Neural crest cell (in vitro differentiated cells): ENCODE measurements around the gene GMIP. TPM values are rescaled to one million over a fixed set of nuclear protein-coding genes. Genes with fewer than 3 reads are reported as not detected.
A peak's percentile ranks its signal among the peaks of the same experiment; 100 is the strongest.

Experiments
- DNase-seq: peaks from one replicate; pipeline ENCODE4 v3.0.0; 2021; ENCODE audit warnings: low read depth, mixed read lengths, low spot score
- H3K27ac Mint-ChIP-seq: one replicate; pipeline ENCODE4 v1.8.0; 2021; ENCODE audit warnings: mild to moderate bottlenecking, mixed read lengths; ENCODE audit not compliant: unreplicated experiment
- H3K27me3 Mint-ChIP-seq: 2 replicates; pipeline ENCODE4 v1.8.0; 2021; ENCODE audit warnings: low read depth, mild to moderate bottlenecking, mixed read lengths
- H3K36me3 Mint-ChIP-seq: 2 replicates; pipeline ENCODE4 v1.8.0; 2021; ENCODE audit warnings: low read depth, mild to moderate bottlenecking, mixed read lengths
- H3K4me1 Mint-ChIP-seq: 2 replicates; pipeline ENCODE4 v1.8.0; 2021; ENCODE audit warnings: mixed read lengths
- H3K4me3 Mint-ChIP-seq: one replicate; pipeline ENCODE4 v1.8.0; 2021; ENCODE audit warnings: mild to moderate bottlenecking, mixed read lengths
- H3K9me3 Mint-ChIP-seq: 2 replicates; pipeline ENCODE4 v1.8.0; 2021; ENCODE audit warnings: mixed read lengths
- total RNA-seq: library from RNA; stranded (reverse); gene quantifications from 2 replicates; pipeline ENCODE4 v1.2.1, GENCODE V29; 2021
- TF ChIP-seq, protein P1 (sequence below): fragments of 200-600 bp; sonication (generic); conservative IDR thresholded peaks from 2 replicates; pipeline ENCODE4 v1.5.0; 2021; ENCODE audit warnings: antibody characterized with exemption, mild to moderate bottlenecking

Gene GMIP
- total RNA-seq, 1 donor from 2014 or later = 25.1 TPM

DNA sequence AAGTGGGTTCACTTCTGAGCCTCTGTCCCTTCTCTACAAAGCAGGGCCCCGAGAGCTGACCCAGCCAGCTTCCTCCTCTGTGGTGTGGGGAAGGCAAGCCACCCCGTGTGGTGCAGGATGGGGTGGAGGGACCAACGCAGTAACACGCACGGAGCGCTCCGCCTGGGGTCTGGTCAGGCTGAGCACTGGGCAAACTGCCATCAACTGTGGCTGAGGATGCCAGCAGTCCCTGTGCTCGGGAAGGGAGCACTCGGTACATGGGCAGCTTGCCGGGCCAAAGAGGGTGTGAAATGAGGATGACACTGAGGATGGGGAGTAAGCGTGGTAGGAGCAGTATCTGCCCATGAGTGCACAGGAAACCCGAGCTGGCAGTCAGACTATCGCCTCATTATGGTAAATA is 7.6 kb upstream of the GMIP start:
- Mint-ChIP-seq H3K36me3 (peaks cover 11% of the 10 kb centered on the region), H3K4me1 (no peaks in the 10 kb centered on the region), H3K27ac (no peak overlapping the region)

DNA sequence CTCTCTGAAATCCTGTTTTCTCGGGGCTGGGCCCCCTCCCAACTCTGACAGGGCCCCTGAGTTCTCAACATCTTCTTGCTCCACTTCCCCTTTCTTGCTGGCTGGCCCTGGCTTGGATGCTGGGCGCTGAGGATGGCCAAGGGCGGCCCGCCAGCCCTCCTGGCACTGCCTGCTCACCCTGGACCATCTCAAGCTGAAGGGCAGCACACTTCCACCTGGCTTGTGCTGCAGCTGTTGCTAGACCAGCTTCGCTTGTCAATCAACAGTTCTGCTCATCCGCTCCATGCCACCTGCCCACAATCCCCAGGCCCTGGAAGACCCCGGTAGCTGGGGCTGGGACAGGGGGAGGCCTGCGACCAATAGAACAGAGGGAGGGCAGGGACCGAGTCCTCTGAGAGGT is 6.9 kb upstream of the GMIP start:
- Mint-ChIP-seq H3K9me3 (no peaks in the 10 kb centered on the region), H3K36me3 (peaks cover 11% of the 10 kb centered on the region), H3K27me3 (no peaks in the 10 kb centered on the region), H3K4me3 (no peak overlapping the region), H3K27ac (no peak overlapping the region), H3K4me1 (no peaks in the 10 kb centered on the region)
- no peak for DNase-seq
- TF ChIP-seq, protein P1, sequence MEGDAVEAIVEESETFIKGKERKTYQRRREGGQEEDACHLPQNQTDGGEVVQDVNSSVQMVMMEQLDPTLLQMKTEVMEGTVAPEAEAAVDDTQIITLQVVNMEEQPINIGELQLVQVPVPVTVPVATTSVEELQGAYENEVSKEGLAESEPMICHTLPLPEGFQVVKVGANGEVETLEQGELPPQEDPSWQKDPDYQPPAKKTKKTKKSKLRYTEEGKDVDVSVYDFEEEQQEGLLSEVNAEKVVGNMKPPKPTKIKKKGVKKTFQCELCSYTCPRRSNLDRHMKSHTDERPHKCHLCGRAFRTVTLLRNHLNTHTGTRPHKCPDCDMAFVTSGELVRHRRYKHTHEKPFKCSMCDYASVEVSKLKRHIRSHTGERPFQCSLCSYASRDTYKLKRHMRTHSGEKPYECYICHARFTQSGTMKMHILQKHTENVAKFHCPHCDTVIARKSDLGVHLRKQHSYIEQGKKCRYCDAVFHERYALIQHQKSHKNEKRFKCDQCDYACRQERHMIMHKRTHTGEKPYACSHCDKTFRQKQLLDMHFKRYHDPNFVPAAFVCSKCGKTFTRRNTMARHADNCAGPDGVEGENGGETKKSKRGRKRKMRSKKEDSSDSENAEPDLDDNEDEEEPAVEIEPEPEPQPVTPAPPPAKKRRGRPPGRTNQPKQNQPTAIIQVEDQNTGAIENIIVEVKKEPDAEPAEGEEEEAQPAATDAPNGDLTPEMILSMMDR = no peak

More for the DNA sequence above, 7.6 kb upstream of the GMIP start:
- no peak overlapping the region for H3K4me3 Mint-ChIP-seq
- H3K27me3 Mint-ChIP-seq = no peaks in the 10 kb centered on the region
- DNase-seq = no peak
- no peaks in the 10 kb centered on the region for H3K9me3 Mint-ChIP-seq
- TF ChIP-seq, protein P1 = no peak

DNA sequence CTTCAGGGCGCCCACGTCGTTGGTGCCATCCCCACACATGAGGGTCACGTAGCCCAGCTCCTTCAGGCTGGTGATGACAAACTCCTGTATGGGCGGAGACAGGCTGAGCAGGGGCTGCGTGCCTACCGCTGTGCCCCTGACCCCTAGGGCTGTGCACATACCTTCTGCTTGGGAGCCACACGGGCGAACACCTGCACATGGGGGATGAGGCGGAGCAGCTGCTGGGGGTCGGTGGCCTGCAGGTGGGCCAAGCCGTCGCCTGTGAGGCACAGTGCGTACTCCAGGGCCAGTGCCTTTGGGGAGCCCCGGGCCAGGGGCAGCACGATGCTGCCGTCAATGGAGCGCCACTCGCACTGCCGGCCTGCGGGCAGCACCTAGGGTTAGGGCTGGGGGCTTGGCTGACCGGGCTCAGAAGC is 6.1 kb upstream of the GMIP start:
- H3K27me3 Mint-ChIP-seq = no peaks in the 10 kb centered on the region
- H3K4me3 Mint-ChIP-seq = no peak overlapping the region
- TF ChIP-seq, protein P1 = no peak
- peaks cover 11% of the 10 kb centered on the region for H3K36me3 Mint-ChIP-seq
- H3K4me1 Mint-ChIP-seq = no peaks in the 10 kb centered on the region
- DNase-seq = no peak
- H3K27ac Mint-ChIP-seq = no peak overlapping the region
- H3K9me3 Mint-ChIP-seq = no peaks in the 10 kb centered on the region

DNA sequence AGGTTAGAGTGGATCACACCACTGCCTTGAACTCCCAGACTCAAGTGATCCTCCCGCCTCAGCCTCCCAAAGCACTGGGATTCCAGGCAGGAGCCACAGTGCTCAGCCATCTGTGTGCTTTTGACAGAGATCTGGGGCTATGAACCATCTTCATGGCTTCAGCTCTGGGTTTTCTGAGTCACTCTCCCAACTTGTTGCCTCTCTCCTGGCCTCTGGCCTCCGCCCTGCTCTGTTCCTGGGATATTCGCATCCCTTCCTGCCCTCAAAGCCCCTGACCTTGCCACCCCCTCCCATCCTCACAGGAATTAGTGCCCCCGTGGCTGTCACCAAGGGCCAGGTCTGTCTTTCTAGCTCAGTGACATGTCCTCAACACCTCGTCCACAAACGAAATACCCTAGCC is 5.7 kb upstream of the GMIP start:
- Mint-ChIP-seq H3K4me3 (peak overlapping the region; percentile 24), H3K36me3 (peaks cover 11% of the 10 kb centered on the region), H3K9me3 (no peaks in the 10 kb centered on the region), H3K4me1 (no peaks in the 10 kb centered on the region), H3K27ac (no peak overlapping the region), H3K27me3 (no peaks in the 10 kb centered on the region)
- TF ChIP-seq, protein P1 = no peak
- DNase-seq = no peak

DNA sequence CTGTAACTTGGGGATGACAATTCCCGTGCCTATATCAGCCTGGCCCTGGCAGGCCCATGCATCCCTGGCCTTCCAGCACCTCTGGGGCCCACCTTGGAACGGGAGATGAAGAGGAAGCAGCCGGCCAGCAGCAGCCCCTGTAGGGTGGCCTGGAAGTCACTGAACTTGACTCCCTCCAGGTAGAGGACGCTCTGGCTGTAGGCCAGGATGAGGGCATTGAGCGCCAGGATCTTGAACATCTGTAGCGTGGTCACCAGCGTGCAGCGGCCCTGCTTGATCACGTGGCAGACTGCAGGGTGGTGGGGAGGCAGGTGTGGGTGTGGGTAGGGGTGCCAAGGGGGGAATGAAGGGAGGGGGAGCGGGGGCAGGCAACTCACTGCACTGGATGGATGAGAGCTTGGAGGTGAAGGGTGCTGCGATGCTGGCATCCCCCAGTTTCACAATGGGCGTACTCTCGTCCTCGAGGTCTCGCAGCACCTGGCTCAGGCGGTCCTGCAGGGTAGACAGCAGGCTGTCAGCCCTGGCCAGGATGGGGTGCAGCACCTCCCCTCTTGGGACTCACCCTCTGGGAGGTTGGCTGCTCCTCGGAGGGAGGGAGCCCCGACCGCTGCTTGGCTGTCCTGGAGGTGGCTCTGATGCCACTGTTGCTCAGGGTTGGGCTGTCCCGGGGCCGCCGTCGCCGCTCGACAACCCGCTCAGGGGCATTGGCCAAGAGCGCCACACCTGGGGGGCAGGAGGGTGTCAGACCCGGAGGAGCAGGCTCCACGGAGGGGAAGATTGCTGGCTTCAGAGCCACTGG is 3.8 kb upstream of the GMIP start:
- H3K4me1 Mint-ChIP-seq = peaks cover 13% of the 10 kb centered on the region

More for the DNA sequence above, 3.8 kb upstream of the GMIP start:
- Mint-ChIP-seq H3K36me3 (peaks cover 2% of the 10 kb centered on the region), H3K9me3 (no peaks in the 10 kb centered on the region), H3K27ac (no peak overlapping the region), H3K27me3 (peaks cover 3% of the 10 kb centered on the region), H3K4me3 (no peak overlapping the region)
- no peak for DNase-seq
- TF ChIP-seq, protein P1 = no peak
